Endothelial cell of umbilical vein (primary cell): ENCODE data around the gene ACAA1.

ENCODE experiments used
- EZH2 ChIP-seq: IDR thresholded peaks from 2 replicates; pipeline ENCODE4 v1.6.1; 2012; ENCODE audit warnings: borderline replicate concordance, low read depth, mild to moderate bottlenecking, moderate library complexity, low read length, inconsistent platforms; ENCODE audit not compliant: severe bottlenecking
- FOS ChIP-seq: IDR thresholded peaks from 2 replicates; pipeline ENCODE4 v1.6.1; 2011; ENCODE audit warnings: mild to moderate bottlenecking, low read length, moderate library complexity, borderline replicate concordance; ENCODE audit not compliant: insufficient read depth
- JUN ChIP-seq: IDR thresholded peaks from 2 replicates; pipeline ENCODE4 v1.6.1; 2011; ENCODE audit warnings: borderline replicate concordance, low read depth; ENCODE audit not compliant: insufficient read length, insufficient read depth
- POLR2A ChIP-seq: IDR thresholded peaks from 2 replicates; pipeline ENCODE4 v1.6.1; 2012; ENCODE audit warnings: low read depth, mild to moderate bottlenecking, control low read depth, low read length
- POLR2AphosphoS5 ChIP-seq: IDR thresholded peaks from 2 replicates; pipeline ENCODE4 v1.6.1; 2012; ENCODE audit warnings: low read depth, mild to moderate bottlenecking, control low read depth, low read length, moderate library complexity; ENCODE audit not compliant: insufficient read depth
- TF ChIP-seq, protein P1 (sequence below), 2 donors: IDR thresholded peaks; 1 replicate in 1 of 2; 2 replicates in 1 of 2; pipeline ENCODE4 v1.5.1; 2011; ENCODE audit warnings: low read length in 2 of 2, mild to moderate bottlenecking in 2 of 2, moderate library complexity in 2 of 2, control low read depth in 1 of 2, inconsistent platforms in 1 of 2, low read depth in 1 of 2; ENCODE audit not compliant: insufficient read depth in 1 of 2; ENCODE audit errors: extremely low read depth in 1 of 2

DNA sequence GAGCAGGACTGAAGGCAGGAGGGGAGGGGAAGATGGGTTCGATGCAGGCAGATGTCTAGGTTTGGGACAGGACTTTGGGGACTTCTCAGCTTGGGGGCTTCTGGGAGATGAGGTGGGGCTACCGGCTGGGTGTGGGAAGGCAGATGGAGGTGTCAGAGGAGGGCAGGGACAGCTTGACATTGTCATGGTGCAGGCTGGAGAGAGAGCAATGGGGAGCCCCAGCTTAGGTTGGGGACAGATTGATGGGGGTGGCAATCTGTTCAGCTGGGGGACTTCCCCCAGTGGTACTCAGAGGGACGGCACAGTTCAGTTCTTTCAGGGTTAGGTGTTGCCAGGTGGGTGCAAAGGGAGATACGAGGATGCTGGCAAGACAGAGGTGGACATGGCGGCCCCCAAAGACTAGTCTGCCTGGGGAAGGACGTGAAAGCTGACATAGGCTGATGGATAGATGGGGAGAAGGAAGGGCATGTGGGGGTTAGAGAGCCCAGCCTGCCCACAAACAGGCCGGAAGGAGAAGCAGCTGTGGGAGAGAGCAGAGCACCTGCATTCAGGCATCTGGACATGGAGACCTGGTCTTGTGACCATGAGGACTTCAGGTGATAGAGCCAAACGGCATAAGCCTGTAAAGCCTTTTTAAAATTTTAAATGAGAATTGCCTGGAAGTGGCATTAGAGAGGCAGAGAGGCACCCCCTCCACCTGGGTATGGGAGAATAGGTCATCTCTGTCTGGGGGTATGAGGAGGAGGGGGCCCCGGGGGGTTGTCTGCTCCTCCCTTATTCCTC lies 21.1 kb downstream of the ACAA1 start:
- TF ChIP-seq POLR2A (no peak), JUN (no peak), POLR2AphosphoS5 (no peak), FOS (no peak), EZH2 (no peak)
- TF ChIP-seq, protein P1, sequence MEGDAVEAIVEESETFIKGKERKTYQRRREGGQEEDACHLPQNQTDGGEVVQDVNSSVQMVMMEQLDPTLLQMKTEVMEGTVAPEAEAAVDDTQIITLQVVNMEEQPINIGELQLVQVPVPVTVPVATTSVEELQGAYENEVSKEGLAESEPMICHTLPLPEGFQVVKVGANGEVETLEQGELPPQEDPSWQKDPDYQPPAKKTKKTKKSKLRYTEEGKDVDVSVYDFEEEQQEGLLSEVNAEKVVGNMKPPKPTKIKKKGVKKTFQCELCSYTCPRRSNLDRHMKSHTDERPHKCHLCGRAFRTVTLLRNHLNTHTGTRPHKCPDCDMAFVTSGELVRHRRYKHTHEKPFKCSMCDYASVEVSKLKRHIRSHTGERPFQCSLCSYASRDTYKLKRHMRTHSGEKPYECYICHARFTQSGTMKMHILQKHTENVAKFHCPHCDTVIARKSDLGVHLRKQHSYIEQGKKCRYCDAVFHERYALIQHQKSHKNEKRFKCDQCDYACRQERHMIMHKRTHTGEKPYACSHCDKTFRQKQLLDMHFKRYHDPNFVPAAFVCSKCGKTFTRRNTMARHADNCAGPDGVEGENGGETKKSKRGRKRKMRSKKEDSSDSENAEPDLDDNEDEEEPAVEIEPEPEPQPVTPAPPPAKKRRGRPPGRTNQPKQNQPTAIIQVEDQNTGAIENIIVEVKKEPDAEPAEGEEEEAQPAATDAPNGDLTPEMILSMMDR (IDR thresholded peaks at IDR 0.05; ENCODE audit: extremely low read depth in 1 of 2, insufficient read depth in 1 of 2, low read depth in 1 of 2, low read length in 2 of 2), result no peak
